ENCODE measurements around the gene ZFPL1.

The ZFPL1 gene

DNA sequence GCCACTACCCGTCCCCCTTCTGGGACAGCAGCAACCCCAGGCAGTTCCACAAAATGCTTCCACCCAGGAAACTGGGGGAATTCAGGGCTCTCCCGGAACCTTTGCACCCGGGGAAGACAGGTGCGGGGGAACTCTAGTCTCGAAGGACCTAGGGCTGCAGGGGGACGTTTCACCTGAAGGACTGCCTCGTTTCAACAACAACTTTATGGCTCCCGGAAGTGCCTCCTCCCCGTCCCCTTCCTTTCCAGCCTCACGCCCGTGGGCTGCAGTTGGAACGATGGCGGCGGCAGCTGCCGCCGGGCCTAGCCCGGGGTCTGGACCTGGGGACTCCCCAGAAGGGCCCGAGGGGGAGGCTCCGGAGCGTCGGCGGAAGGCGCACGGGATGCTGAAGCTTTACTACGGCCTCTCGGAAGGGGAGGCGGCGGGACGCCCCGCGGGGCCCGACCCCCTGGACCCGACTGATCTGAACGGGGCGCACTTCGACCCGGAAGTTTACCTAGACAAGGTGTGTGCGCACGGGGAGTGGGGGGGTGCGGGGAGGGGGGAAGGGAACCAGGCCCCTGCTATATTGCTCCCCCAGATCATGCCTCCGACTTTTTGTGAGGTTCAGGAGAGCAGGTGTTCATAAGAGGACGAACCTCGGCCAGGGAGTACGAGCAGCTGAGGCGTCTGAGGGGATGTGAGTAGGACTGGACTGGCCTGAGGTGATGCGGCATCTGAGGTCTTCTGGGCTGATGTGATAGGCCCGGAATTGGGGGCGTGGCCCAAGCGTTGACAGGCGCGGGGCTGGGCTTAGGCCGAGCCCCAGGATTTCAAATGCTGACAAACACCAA is 12.2 kb downstream of the ZFPL1 start, which contains the start of gene VPS51:
TSS of gene VPS51 (plus strand) at position 241 of the 833 bp plus-strand sequence. CDS start at position 278, 37 bp downstream.
- Mint-ChIP-seq H3K4me1 (ENCODE audit: low read depth) (peaks cover 21% of the 10 kb centered on the region), H3K27ac (peak within 1 kb of the TSS; percentile 96), H3K4me3 (peak within 1 kb of the TSS; percentile 92)

DNA sequence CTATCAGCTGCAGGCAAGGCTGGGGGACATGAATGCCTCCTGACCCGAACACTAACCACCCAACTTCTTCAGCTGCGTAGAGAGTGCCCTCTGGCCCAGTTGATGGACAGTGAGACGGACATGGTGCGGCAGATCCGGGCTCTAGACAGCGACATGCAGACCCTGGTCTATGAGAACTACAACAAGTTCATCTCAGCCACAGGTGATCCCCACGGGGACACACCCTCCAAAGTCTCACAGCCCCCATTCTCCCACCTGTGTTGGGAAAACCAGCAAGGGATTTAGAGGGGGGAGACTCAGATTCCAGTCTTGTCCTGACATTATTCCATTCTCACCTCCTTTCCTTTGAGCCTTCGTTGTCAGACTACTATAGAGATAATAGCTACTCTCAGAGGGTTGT is 12.9 kb downstream of the ZFPL1 start:
- H3K4me1 Mint-ChIP-seq (ENCODE audit: low read depth), result peaks cover 21% of the 10 kb centered on the region

More for the DNA sequence above, 12.2 kb downstream of the ZFPL1 start, which contains the start of gene VPS51:
- Mint-ChIP-seq H3K36me3 (ENCODE audit: low read depth) (peaks cover 31% of the 10 kb centered on the region), H3K27me3 (no peaks in the 10 kb centered on the region), H3K9me3 (no peaks in the 10 kb centered on the region)
- peak; percentile 87 for DNase-seq

GRCh38 chr11:65100674-65101350 is 16.8 kb downstream of the ZFPL1 start:
- H3K27ac Mint-ChIP-seq, result no peak overlapping the region
- no peaks in the 10 kb centered on the region for H3K27me3 Mint-ChIP-seq
- H3K9me3 Mint-ChIP-seq, result no peaks in the 10 kb centered on the region
- H3K36me3 Mint-ChIP-seq (ENCODE audit: low read depth), result peaks cover 73% of the 10 kb centered on the region
- no peak overlapping the region for H3K4me3 Mint-ChIP-seq
- DNase-seq, result no peak
- peaks cover 29% of the 10 kb centered on the region for H3K4me1 Mint-ChIP-seq (ENCODE audit: low read depth)

More for the DNA sequence above, 12.9 kb downstream of the ZFPL1 start:
- Mint-ChIP-seq H3K9me3 (no peaks in the 10 kb centered on the region), H3K27me3 (no peaks in the 10 kb centered on the region), H3K4me3 (peak overlapping the region; percentile 92), H3K27ac (peak overlapping the region; percentile 96), H3K36me3 (ENCODE audit: low read depth) (peaks cover 36% of the 10 kb centered on the region)
- DNase-seq, result no peak

DNA sequence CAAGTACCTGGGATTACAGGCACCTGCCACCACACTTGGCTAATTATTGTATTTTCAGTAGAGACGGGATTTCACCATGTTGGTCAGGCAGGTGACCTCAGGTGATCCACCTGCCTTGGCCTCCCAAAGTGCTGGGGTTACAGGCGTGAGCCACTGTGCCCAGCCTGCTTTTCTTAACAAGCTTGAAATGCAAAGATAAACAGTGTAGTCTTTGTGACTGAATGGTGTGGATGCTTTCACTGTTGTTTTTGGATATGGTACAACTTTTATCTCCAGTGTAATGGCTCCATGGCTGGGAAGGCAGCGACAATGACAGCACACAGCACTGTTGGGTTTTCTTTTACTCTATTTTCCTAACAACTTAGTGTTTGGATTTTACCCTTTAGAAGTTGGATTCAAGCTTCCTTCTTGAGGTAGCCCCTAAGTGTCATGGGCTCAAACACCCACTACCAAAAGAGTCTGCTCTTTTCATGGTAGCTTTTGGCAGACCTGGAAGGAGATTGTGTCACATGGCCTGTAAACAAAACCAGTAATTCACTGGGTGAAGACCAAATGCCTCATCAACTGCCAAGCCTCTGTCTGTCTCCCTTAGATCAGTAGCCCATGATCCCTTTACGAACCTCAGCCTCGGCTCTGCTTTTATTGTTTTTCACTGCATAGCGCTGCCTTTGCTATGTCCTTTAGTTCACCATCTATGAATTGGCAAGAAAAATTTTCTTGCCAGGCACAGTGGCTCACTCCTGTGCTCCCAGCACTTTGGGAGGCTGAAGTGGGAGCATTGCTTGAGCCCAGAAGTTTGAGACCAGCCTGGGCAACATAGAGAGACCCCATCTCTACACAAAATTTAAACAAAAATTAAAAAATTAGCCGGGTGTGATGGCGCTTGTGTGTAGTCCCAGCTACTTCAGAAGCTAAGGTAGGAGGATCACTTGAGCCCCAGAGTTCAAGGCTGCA is 18.4 kb downstream of the ZFPL1 start:
- Mint-ChIP-seq H3K4me3 (no peak overlapping the region), H3K4me1 (ENCODE audit: low read depth) (peaks cover 24% of the 10 kb centered on the region), H3K9me3 (no peaks in the 10 kb centered on the region), H3K27ac (peak overlapping the region; percentile 18), H3K27me3 (no peaks in the 10 kb centered on the region), H3K36me3 (ENCODE audit: low read depth) (peaks cover 76% of the 10 kb centered on the region)
- no peak for DNase-seq

DNA sequence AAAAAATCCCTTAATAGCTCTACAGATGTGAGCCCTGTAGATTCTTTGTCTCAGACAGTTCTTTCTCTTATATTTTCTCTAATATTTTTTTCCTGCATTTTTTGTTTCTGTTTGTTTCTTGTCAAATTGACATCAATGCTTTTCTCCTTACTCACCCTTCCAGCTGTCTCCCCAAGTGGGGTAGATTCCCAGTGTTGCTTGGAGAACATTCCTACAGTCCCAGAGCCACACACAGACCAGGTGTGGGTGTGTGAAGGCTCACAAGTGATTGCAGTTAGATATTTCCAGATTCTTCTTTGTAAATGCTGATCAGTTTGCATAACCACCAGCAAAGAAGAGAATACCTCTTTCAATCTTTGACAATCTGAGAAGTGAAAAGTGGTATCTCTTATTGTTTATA is 19.5 kb downstream of the ZFPL1 start:
- peaks cover 74% of the 10 kb centered on the region for H3K36me3 Mint-ChIP-seq (ENCODE audit: low read depth)
- H3K27me3 Mint-ChIP-seq, result no peaks in the 10 kb centered on the region
- no peak overlapping the region for H3K4me3 Mint-ChIP-seq
- no peak for DNase-seq
- peaks cover 19% of the 10 kb centered on the region for H3K4me1 Mint-ChIP-seq (ENCODE audit: low read depth)
- peak overlapping the region; percentile 65 for H3K27ac Mint-ChIP-seq
- H3K9me3 Mint-ChIP-seq, result no peaks in the 10 kb centered on the region

DNA sequence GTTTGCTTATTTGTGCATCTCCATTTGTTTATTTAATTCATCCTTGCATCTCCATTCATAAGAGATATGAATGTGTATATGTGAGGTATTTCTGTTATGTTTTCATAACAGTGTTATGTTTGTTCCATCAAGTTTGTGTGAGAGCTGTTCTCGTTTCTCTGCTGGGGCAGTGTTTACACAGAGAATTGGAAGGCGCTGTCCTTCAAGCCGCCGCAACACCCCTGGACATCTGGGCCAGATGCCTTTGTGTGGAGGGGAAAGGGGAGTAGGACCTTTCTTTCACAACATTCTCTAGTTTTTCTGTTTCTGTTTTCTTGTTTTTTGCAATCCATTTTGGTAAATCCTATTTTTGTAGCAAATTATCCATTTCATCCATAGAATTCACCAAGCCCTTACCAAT is 20.6 kb downstream of the ZFPL1 start:
- peak overlapping the region; percentile 18 for H3K27ac Mint-ChIP-seq
- peaks cover 15% of the 10 kb centered on the region for H3K4me1 Mint-ChIP-seq (ENCODE audit: low read depth)
- H3K9me3 Mint-ChIP-seq, result no peaks in the 10 kb centered on the region
- DNase-seq, result no peak
- H3K4me3 Mint-ChIP-seq, result no peak overlapping the region
- peaks cover 75% of the 10 kb centered on the region for H3K36me3 Mint-ChIP-seq (ENCODE audit: low read depth)
- H3K27me3 Mint-ChIP-seq, result no peaks in the 10 kb centered on the region

DNA sequence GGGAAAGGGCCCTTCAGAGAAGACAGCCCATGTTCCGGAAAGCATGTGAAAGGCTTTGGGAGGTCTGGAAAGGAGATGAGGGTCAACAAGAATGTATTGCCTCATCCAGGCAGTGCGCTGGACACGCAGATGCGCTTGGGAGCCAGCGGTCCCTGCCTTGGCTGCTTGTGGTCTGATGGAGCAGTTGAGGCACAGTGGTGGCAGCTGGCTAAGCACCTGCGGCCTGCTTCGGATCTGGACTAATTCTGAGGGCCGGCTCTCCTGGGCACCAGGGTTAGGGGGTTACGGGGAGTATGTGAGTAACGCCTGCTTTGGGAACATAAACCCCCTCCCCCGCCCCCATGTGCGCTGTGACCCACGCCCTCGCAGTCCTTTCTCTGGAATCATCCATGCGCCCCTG is 23.1 kb downstream of the ZFPL1 start:
- Mint-ChIP-seq H3K27me3 (no peaks in the 10 kb centered on the region), H3K36me3 (ENCODE audit: low read depth) (peaks cover 80% of the 10 kb centered on the region), H3K9me3 (no peaks in the 10 kb centered on the region), H3K4me3 (no peak overlapping the region), H3K4me1 (ENCODE audit: low read depth) (peaks cover 36% of the 10 kb centered on the region), H3K27ac (peak overlapping the region; percentile 16)
- no peak for DNase-seq

GRCh38 chr11:65107751-65108468 is 23.9 kb downstream of the ZFPL1 start:
- DNase-seq, result no peak
- Mint-ChIP-seq H3K36me3 (ENCODE audit: low read depth) (peaks cover 72% of the 10 kb centered on the region), H3K4me3 (no peak overlapping the region), H3K4me1 (ENCODE audit: low read depth) (peaks cover 38% of the 10 kb centered on the region), H3K27ac (no peak overlapping the region), H3K27me3 (no peaks in the 10 kb centered on the region), H3K9me3 (no peaks in the 10 kb centered on the region)

- peaks cover 43% of the 10 kb centered on the region for H3K4me1 Mint-ChIP-seq (ENCODE audit: low read depth)
- H3K27me3 Mint-ChIP-seq, result no peaks in the 10 kb centered on the region
- H3K27ac Mint-ChIP-seq, result no peak overlapping the region
- H3K4me3 Mint-ChIP-seq, result no peak overlapping the region
- peaks cover 66% of the 10 kb centered on the region for H3K36me3 Mint-ChIP-seq (ENCODE audit: low read depth)
- no peaks in the 10 kb centered on the region for H3K9me3 Mint-ChIP-seq
- DNase-seq, result no peak
Measured at GRCh38 chr11:65108469-65109123, 24.6 kb downstream of the ZFPL1 start.

GRCh38 chr11:65109231-65110198 is 25.5 kb downstream of the ZFPL1 start:
- peak overlapping the region; percentile 92 for H3K27ac Mint-ChIP-seq
- H3K4me3 Mint-ChIP-seq, result no peak overlapping the region
- H3K9me3 Mint-ChIP-seq, result no peaks in the 10 kb centered on the region
- H3K27me3 Mint-ChIP-seq, result no peaks in the 10 kb centered on the region
- peaks cover 61% of the 10 kb centered on the region for H3K36me3 Mint-ChIP-seq (ENCODE audit: low read depth)
- DNase-seq, result no peak
- H3K4me1 Mint-ChIP-seq (ENCODE audit: low read depth), result peaks cover 47% of the 10 kb centered on the region

DNA sequence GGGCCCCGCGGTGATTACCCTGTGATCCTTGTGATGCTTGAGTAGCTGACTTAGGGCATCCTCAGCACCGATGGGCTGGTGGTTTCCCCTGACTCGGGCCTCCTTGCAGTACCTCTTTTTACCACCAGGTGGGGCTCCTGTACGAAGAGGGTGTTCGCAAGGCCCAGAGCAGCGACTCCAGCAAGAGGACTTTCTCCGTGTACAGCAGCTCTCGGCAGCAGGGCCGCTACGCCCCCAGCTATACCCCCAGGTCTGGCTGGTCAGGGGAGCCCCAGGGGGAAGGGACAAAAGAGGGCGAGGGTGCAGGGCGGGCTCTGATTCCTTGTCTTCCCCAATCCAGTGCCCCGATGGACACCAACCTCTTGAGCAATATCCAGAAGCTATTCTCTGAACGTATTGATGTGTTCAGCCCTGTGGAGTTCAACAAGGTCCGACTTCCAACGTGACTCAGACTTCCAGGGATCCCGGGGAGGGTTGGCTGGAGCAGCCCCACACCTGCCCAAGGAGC is 26.4 kb downstream of the ZFPL1 start:
- Mint-ChIP-seq H3K36me3 (ENCODE audit: low read depth) (peaks cover 58% of the 10 kb centered on the region), H3K4me1 (ENCODE audit: low read depth) (peaks cover 48% of the 10 kb centered on the region), H3K9me3 (no peaks in the 10 kb centered on the region), H3K27me3 (no peaks in the 10 kb centered on the region), H3K27ac (peak overlapping the region; percentile 92), H3K4me3 (no peak overlapping the region)
- peak; percentile 99 for DNase-seq

DNA sequence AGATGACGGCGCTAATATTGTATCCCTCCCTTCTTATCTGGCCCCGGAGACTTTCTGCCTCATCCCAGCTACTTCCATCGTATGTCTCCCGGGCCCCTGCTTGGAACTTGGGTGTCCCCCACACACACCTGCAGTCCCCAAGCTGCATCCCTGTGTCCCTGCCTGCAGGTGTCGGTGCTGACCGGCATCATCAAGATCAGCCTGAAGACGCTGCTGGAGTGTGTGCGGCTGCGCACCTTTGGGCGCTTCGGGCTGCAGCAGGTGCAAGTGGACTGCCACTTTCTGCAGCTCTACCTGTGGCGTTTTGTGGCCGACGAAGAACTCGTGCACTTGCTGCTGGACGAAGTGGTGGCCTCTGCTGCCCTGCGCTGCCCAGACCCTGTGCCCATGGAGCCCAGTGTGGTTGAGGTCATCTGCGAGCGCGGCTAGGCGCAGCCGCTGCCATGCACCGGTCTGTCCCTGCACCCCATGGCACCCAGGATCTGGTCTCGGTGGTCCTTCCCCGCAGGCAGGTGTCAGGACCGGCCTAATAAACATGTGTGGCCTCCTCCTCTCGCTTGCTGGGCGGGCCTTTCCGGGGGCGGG is 27.2 kb downstream of the ZFPL1 start:
- Mint-ChIP-seq H3K4me1 (ENCODE audit: low read depth) (peaks cover 53% of the 10 kb centered on the region), H3K27ac (peak overlapping the region; percentile 92), H3K36me3 (ENCODE audit: low read depth) (peaks cover 58% of the 10 kb centered on the region), H3K4me3 (peak overlapping the region; percentile 89), H3K9me3 (no peaks in the 10 kb centered on the region), H3K27me3 (no peaks in the 10 kb centered on the region)
- no peak for DNase-seq

Data from activated T-cell treated with anti-CD3 and anti-CD28 coated beads, Interleukin-2, amount 50 U/mL, for 24 hours (primary cell).